Panc1 (cell line): ENCODE measurements around the gene SERTAD4. TPM values are rescaled to one million over a fixed set of nuclear protein-coding genes. Genes with fewer than 3 reads are reported as not detected.

Experiments used
- ATAC-seq: fragments of 200-7000 bp; cut with Tn5 transposase; 2 replicates; pipeline ENCODE4 v1.9.1; 2020; ENCODE audit warnings: mild to moderate bottlenecking, moderate library complexity
- BruUV-seq: library from RNA; stranded (reverse); fragments of 400-500 nt; replicated peaks from 2 replicates; lab custom pipeline; 2021; lab: Mats Ljungman, UMichigan
- CTCF ChIA-PET: fragments of 300-600 bp; sonication (Branson Sonifier 250); formaldehyde crosslinking; loops from one replicate; lab custom pipeline; 2022; ENCODE audit warnings: antibody characterized with exemption; lab: Charles Lee
- POLR2A ChIA-PET: fragments of 300-600 bp; sonication (Branson Sonifier 250); formaldehyde crosslinking; loops from one replicate; lab custom pipeline; 2022; ENCODE audit warnings: antibody characterized with exemption; lab: Charles Lee
- DNase-seq: peaks from one replicate; pipeline ENCODE4 v3.0.0-alpha.2; 2010; ENCODE audit warnings: low read depth, low spot score
- H3K27ac ChIP-seq: 2 replicates; pipeline ENCODE4 v1.5.1; 2011; ENCODE audit warnings: mild to moderate bottlenecking, low read length, inconsistent platforms
- H3K27me3 ChIP-seq: fragments of 200-500 bp; sonication (Bioruptor generic); 2 replicates; pipeline ENCODE4 v1.6.0; 2014; ENCODE audit warnings: low read length, inconsistent platforms; ENCODE audit not compliant: control insufficient read depth, insufficient read depth
- H3K36me3 ChIP-seq: fragments of 200-500 bp; sonication (Bioruptor generic); 2 replicates; pipeline ENCODE4 v1.5.1; 2014; ENCODE audit warnings: inconsistent platforms, mild to moderate bottlenecking, low read length, moderate library complexity; ENCODE audit not compliant: control insufficient read depth, insufficient read depth
- H3K4me1 ChIP-seq: 2 replicates; pipeline ENCODE4 v1.5.1; 2011; ENCODE audit warnings: inconsistent platforms, mild to moderate bottlenecking, low read length, moderate library complexity; ENCODE audit not compliant: control insufficient read depth, insufficient read depth
- H3K4me3 ChIP-seq, 2 experiments: 2 replicates each; pipeline ENCODE4 v1.5.1; 2011 to 2012; ENCODE audit warnings: low read depth in 2 of 2, low read length in 2 of 2, mild to moderate bottlenecking in 2 of 2, inconsistent platforms in 1 of 2, moderate library complexity in 1 of 2
- H3K9me3 ChIP-seq: fragments of 200-500 bp; sonication (Bioruptor generic); 2 replicates; pipeline ENCODE4 v1.5.1; 2014; ENCODE audit warnings: low read depth, mild to moderate bottlenecking, inconsistent platforms, low read length, moderate library complexity; ENCODE audit not compliant: control insufficient read depth, insufficient read depth
- CTCF ChIP-seq: fragments of 450-650 bp; IDR thresholded peaks from 2 replicates; pipeline ENCODE4 v1.5.1; 2017; ENCODE audit warnings: mild to moderate bottlenecking
- POLR2AphosphoS5 ChIP-seq: IDR thresholded peaks from 2 replicates; pipeline ENCODE4 v1.6.1; 2012; ENCODE audit warnings: mild to moderate bottlenecking, low read depth, low read length, moderate library complexity
- REST ChIP-seq, 2 experiments: IDR thresholded peaks; 2 replicates each; pipeline ENCODE4 v1.6.1; 2011 to 2012; ENCODE audit warnings: low read depth in 2 of 2, control low read depth in 1 of 2, low read length in 1 of 2, mild to moderate bottlenecking in 1 of 2, moderate library complexity in 1 of 2; ENCODE audit not compliant: insufficient read depth in 1 of 2
- SIN3A ChIP-seq: IDR thresholded peaks from 2 replicates; pipeline ENCODE4 v1.6.1; 2012; ENCODE audit warnings: low read depth, mild to moderate bottlenecking, low read length, moderate library complexity, borderline replicate concordance; ENCODE audit not compliant: insufficient read depth
- TCF7L2 ChIP-seq: IDR thresholded peaks from 2 replicates; pipeline ENCODE4 v1.6.1; 2011; ENCODE audit warnings: mild to moderate bottlenecking, low read depth, low read length, inconsistent platforms
- in situ Hi-C: cut with HindIII; loops from 2 replicates; pipeline ENCODE4 v1.10.0; 2016; ENCODE audit warnings: low sequenced_read_pairs, low pct_unique_long_range_greater_than_20kb
- intact Hi-C: fragments of 100-400 bp; cut with micrococcal nuclease; formaldehyde crosslinking; loops from one replicate; pipeline ENCODE4 v1.10.0; 2022; ENCODE audit not compliant: unreplicated experiment
- total RNA-seq: library from RNA; stranded (reverse); gene quantifications from one replicate; pipeline ENCODE4 v1.2.1, GENCODE V29; 2021; ENCODE audit not compliant: unreplicated experiment

Gene SERTAD4
- total RNA-seq, 1 experiment from 2014 or later = 0.31 TPM

DNA sequence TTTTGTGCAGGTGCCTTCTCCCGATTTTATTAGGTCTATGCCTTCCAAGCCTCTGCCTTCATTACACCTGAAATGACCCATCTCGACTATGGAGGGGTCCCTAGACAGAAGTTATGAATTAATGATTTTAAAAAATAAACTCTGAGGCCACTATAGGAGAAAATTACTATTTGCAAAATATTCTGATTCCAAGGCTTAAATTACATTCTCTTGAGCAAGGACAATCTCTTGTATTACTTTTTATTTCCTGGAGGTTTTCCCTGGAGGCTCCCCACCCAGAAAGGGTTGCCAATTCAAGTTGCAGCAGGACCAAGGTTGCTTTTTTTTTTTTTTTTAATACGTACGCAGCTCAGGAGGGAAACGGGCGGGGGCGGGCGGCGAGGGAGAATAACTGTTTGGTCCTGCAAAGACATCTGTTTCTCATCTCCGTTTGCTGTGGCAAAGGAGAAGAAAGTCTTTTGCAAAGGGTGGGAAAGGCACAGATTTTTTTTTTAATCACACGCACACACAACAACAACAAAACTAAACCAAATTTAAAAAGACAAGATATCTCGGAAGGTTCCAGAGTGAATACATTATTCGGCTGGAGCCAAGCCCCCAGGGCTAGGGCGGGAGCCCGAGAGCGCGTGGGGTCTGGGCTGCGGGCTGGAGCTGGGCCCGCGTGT, 618 bp upstream of the SERTAD4 start:
- no peaks in the 10 kb centered on the region for H3K36me3 ChIP-seq
- no peaks in the 10 kb centered on the region for H3K4me1 ChIP-seq
- H3K4me3 ChIP-seq = peak overlapping the region in 1 of 2 experiments; percentile 42; a peak in 1 of 4 replicates
- H3K27ac ChIP-seq = no peak overlapping the region
- TF ChIP-seq SIN3A (no peak), POLR2AphosphoS5 (no peak), REST (IDR thresholded peaks at IDR 0.05; ENCODE audit: insufficient read depth in 1 of 2, low read depth in 2 of 2, low read length in 1 of 2) (no peak), CTCF (no peak), TCF7L2 (no peak)
- peaks cover 42% of the 10 kb centered on the region for H3K27me3 ChIP-seq
- in situ Hi-C loops = no loop called here
- H3K9me3 ChIP-seq = no peaks in the 10 kb centered on the region
- ATAC-seq (no peak), DNase-seq (no peak)
- intact Hi-C loops = no loop called here
- ChIA-PET CTCF (no interaction called here), POLR2A (interaction anchor here (0.6 kb wide), 1 partner anchor 993 kb away, joined by 3 read pairs; no protein-coding TSS in a partner anchor)
- no TSS peak for BruUV-seq

DNA sequence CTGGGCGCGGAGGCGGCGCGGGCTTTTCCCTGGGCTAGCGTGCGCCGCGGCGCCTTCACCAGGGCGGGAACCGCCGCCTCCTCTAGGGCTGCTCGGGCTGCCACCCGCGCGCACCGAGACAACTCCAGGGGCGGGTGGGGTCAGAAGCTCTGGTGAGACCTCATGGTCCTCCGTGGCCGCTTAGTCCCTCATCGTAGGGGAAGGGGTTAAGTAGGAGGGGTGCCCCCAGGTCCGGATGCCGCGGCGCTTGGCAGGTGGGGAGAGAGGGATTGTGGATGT, 559 bp downstream of the SERTAD4 start:
- CTCF ChIA-PET = interaction anchor here (0.6 kb wide), 1 partner anchor 11 kb away, joined by 11 read pairs; no protein-coding TSS in a partner anchor
- no peaks in the 10 kb centered on the region for H3K9me3 ChIP-seq
- BruUV-seq = no TSS peak
- no peaks in the 10 kb centered on the region for H3K4me1 ChIP-seq
- DNase-seq = no peak
- in situ Hi-C loops (no loop called here), intact Hi-C loops (no loop called here)
- H3K36me3 ChIP-seq = no peaks in the 10 kb centered on the region
- H3K4me3 ChIP-seq = peak overlapping the region; percentile 42 to 45
- POLR2A ChIA-PET = no interaction called here
- H3K27me3 ChIP-seq = peaks cover 39% of the 10 kb centered on the region
- no peak overlapping the region for H3K27ac ChIP-seq
- peak; percentile 84 for ATAC-seq
- TF ChIP-seq SIN3A (no peak), REST (IDR thresholded peaks at IDR 0.05; ENCODE audit: insufficient read depth in 1 of 2, low read depth in 2 of 2, low read length in 1 of 2) (no peak), TCF7L2 (no peak), POLR2AphosphoS5 (no peak), CTCF (no peak)
